Activated CD4-positive, alpha-beta T cell treated with anti-CD3 and anti-CD28 coated beads for 36 hours (primary cell): ENCODE measurements around the gene CPOX. TPM values are rescaled to one million over a fixed set of nuclear protein-coding genes. Genes with fewer than 3 reads are reported as not detected.

Source experiments
- ATAC-seq: fragments of 200-7000 bp; cut with Tn5 transposase; one replicate; pipeline ENCODE4 v1.10.0; 2021; ENCODE audit warnings: mild to moderate bottlenecking, moderate library complexity
- CTCF ChIA-PET: fragments of 350-600 bp; sonication (Branson Sonifier 250); formaldehyde crosslinking; loops from one replicate; lab custom pipeline; 2021; ENCODE audit warnings: antibody characterized with exemption; lab: Charles Lee
- POLR2A ChIA-PET: fragments of 350-600 bp; sonication (Branson Sonifier 250); formaldehyde crosslinking; loops from one replicate; lab custom pipeline; 2021; ENCODE audit warnings: antibody characterized with exemption, inconsistent platforms; lab: Charles Lee
- DNase-seq: peaks from one replicate; pipeline ENCODE4 v3.0.0-alpha.2; 2020
- H3K27ac Mint-ChIP-seq: one replicate; pipeline ENCODE4 v1.8.0; 2021; ENCODE audit warnings: mixed read lengths
- H3K27me3 Mint-ChIP-seq: one replicate; pipeline ENCODE4 v1.8.0; 2021; ENCODE audit warnings: mixed read lengths
- H3K36me3 Mint-ChIP-seq: one replicate; pipeline ENCODE4 v1.8.0; 2021; ENCODE audit warnings: low read depth, mixed read lengths
- H3K4me1 Mint-ChIP-seq: one replicate; pipeline ENCODE4 v1.8.0; 2021; ENCODE audit warnings: mixed read lengths
- H3K4me3 Mint-ChIP-seq: one replicate; pipeline ENCODE4 v1.8.0; 2021; ENCODE audit warnings: mild to moderate bottlenecking, moderate library complexity, mixed read lengths
- H3K9me3 Mint-ChIP-seq: one replicate; pipeline ENCODE4 v1.8.0; 2021; ENCODE audit warnings: low read depth, mixed read lengths
- intact Hi-C, 2 experiments: fragments of 100-400 bp; cut with DNase I in 1 of 2; cut with micrococcal nuclease in 1 of 2; formaldehyde crosslinking; loops; one replicate each; pipeline versions ENCODE4 v1.14.2 to v1.15.1; 2022 to 2024; cut with DNase I, micrococcal nuclease
- total RNA-seq, 2 experiments: library from RNA; stranded (reverse); gene quantifications; one replicate each; pipeline ENCODE4 v1.2.3, GENCODE V29; 2021

Gene CPOX
- total RNA-seq, 2 experiments from 2014 or later: 40.3 to 41.9 TPM

DNA sequence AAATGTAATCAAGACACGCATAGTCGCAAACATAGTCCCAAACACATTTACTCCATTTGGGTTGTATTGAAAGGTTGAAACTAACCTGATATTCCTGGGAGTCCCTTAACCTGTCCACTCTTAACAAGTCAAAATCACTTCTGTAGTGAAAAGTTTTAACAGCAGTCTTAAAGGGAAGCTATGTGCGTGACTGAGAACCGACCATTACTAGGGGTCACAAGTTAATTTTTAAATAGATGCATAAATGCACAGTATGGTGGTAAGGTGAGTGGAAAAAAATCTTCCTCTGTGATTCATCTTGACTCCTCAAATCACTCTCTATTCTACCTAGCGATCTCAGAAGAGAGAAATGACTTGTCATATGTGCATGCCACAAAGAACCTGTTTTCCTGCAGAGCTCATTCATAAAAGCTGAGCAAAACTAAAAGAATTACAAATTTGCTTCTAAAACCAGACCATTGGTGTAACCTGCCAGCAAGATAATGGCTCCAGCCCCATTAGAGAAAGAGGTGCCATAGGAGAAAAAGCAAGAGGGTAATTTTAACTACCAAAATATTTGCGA lies 56.9 kb downstream of the CPOX start:
- peak overlapping the region; percentile 54 for H3K4me3 Mint-ChIP-seq

DNA sequence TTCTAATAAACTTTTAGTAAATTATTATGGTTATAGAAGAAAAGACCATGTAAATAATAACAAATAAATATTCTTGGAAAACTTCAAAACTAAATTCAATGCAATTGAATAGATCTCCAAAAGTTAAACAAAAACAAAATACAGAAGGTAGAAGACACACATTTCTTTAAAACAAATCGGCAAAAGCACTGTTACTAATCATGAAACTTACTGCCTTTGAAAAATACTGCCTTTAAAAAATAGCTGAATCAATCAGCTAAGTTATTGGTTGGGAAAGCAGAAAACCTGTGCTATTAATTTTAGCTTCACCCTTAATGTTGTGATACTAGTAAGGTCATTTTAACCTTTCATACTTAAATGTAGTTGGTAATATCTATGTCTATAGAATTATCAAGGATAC lies 58.7 kb downstream of the CPOX start:
- DNase-seq: no peak
- intact Hi-C loops: no loop called here
- Mint-ChIP-seq H3K4me1 (peaks cover 44% of the 10 kb centered on the region), H3K4me3 (peak overlapping the region; percentile 44), H3K27ac (no peak overlapping the region), H3K27me3 (no peaks in the 10 kb centered on the region), H3K9me3 (no peaks in the 10 kb centered on the region), H3K36me3 (peaks cover 15% of the 10 kb centered on the region)
- no peak for ATAC-seq
- ChIA-PET CTCF (interaction anchor here (1.3 to 4.6 kb wide), 3 partner anchors 24 to 56 kb away, joined by 3 to 25 read pairs (median 8); no protein-coding TSS in a partner anchor), POLR2A (no interaction called here)

More for the DNA sequence above, 56.9 kb downstream of the CPOX start:
- ATAC-seq: peak; percentile 87
- Mint-ChIP-seq H3K4me1 (peaks cover 47% of the 10 kb centered on the region), H3K9me3 (no peaks in the 10 kb centered on the region), H3K27me3 (no peaks in the 10 kb centered on the region), H3K27ac (peak overlapping the region; percentile 69), H3K36me3 (peaks cover 7% of the 10 kb centered on the region)
- no peak for DNase-seq
- intact Hi-C loops: loop anchor here (1.0 kb wide), 3 partner anchors 13 to 29 kb away; no protein-coding TSS in a partner anchor
- ChIA-PET CTCF (interaction anchor here (0.8 to 4.6 kb wide), 10 partner anchors 9 to 36 kb away, joined by 3 to 25 read pairs (median 7); partner anchors contain the start of gene CLDND1), POLR2A (interaction anchor here (0.6 to 1.7 kb wide), 9 partner anchors 9 to 721 kb away, joined by 3 to 45 read pairs (median 4); partner anchors contain the start of genes CLDND1 and CPOX)

DNA sequence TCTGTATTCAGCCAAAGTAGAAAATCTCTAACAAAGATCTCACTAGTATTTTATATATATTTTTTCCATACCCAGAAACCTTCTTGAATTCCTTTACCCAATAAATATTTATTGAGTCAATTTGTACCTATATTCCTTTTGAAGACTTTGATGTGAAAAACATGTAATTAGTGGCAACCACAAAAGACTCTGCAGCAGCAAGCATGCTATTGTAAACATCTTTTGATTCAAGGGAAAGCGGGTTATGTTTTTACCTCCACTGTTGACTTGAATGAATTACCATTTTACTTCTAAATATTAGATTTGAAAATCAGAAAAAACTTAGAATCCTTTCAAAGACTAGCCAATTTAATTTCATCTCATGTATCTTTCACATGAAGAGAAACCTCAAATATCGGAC lies 59.2 kb downstream of the CPOX start:
- no peak overlapping the region for H3K27ac Mint-ChIP-seq
- no peak for ATAC-seq
- no peaks in the 10 kb centered on the region for H3K9me3 Mint-ChIP-seq
- H3K4me3 Mint-ChIP-seq: peak overlapping the region; percentile 26
- intact Hi-C loops: no loop called here
- DNase-seq: no peak
- ChIA-PET CTCF (interaction anchor here (2.9 to 4.6 kb wide), 2 partner anchors 24 to 32 kb away, joined by 8 to 25 read pairs; no protein-coding TSS in a partner anchor), POLR2A (no interaction called here)
- H3K4me1 Mint-ChIP-seq: peaks cover 43% of the 10 kb centered on the region
- peaks cover 15% of the 10 kb centered on the region for H3K36me3 Mint-ChIP-seq
- H3K27me3 Mint-ChIP-seq: no peaks in the 10 kb centered on the region

DNA sequence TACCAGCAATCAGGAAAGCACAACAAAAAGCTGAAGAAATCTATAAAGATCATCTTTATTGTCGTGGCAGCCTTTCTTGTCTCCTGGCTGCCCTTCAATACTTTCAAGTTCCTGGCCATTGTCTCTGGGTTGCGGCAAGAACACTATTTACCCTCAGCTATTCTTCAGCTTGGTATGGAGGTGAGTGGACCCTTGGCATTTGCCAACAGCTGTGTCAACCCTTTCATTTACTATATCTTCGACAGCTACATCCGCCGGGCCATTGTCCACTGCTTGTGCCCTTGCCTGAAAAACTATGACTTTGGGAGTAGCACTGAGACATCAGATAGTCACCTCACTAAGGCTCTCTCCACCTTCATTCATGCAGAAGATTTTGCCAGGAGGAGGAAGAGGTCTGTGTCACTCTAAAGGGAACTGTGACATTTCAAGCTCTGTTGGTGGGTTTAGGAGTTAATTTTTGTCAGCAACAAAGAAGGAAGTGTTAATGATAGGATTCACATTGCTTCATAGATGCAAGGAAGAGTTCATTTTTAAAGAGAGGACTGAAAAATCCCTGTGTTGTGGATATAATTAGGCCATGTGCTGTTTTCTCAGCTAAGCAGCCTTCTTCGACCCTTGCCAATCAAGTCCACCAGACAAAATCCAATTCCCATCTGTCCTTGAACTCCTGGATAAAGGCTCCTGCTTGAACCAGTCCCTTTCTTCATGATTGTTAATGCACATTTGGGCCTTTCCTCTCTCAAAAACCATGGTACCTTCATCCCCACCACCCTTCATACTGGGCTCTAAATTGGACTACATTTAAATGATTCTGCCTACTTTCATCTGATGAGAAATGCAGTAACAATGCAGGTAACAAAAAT lies 60.5 kb downstream of the CPOX start:
- intact Hi-C loops: no loop called here
- ChIA-PET POLR2A (interaction anchor here (1.6 kb wide), 1 partner anchor 10 kb away, joined by 8 read pairs; the partner anchor contains the start of gene CLDND1), CTCF (interaction anchor here (1.0 to 2.9 kb wide), 5 partner anchors 10 to 63 kb away, joined by 3 to 10 read pairs (median 5); partner anchors contain the start of gene CLDND1)
- peak overlapping the region; percentile 26 for H3K4me3 Mint-ChIP-seq
- peaks cover 3% of the 10 kb centered on the region for H3K27me3 Mint-ChIP-seq
- H3K9me3 Mint-ChIP-seq: no peaks in the 10 kb centered on the region
- peaks cover 39% of the 10 kb centered on the region for H3K4me1 Mint-ChIP-seq
- peaks cover 17% of the 10 kb centered on the region for H3K36me3 Mint-ChIP-seq
- DNase-seq (no peak), ATAC-seq (no peak)
- no peak overlapping the region for H3K27ac Mint-ChIP-seq

DNA sequence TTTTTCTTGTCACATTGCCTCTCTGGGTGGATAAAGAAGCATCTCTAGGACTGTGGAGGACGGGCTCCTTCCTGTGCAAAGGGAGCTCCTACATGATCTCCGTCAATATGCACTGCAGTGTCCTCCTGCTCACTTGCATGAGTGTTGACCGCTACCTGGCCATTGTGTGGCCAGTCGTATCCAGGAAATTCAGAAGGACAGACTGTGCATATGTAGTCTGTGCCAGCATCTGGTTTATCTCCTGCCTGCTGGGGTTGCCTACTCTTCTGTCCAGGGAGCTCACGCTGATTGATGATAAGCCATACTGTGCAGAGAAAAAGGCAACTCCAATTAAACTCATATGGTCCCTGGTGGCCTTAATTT lies 61.2 kb downstream of the CPOX start:
- Mint-ChIP-seq H3K36me3 (peaks cover 17% of the 10 kb centered on the region), H3K27me3 (peaks cover 3% of the 10 kb centered on the region), H3K4me3 (peak overlapping the region; percentile 26), H3K27ac (no peak overlapping the region), H3K9me3 (no peaks in the 10 kb centered on the region), H3K4me1 (peaks cover 38% of the 10 kb centered on the region)
- ChIA-PET POLR2A (interaction anchor here (1.6 kb wide), 1 partner anchor 9 kb away, joined by 8 read pairs; the partner anchor contains the start of gene CLDND1), CTCF (interaction anchor here (0.6 to 1.3 kb wide), 4 partner anchors 9 to 64 kb away, joined by 3 to 5 read pairs (median 4); partner anchors contain the start of gene CLDND1)
- ATAC-seq (no peak), DNase-seq (no peak)
- intact Hi-C loops: no loop called here

DNA sequence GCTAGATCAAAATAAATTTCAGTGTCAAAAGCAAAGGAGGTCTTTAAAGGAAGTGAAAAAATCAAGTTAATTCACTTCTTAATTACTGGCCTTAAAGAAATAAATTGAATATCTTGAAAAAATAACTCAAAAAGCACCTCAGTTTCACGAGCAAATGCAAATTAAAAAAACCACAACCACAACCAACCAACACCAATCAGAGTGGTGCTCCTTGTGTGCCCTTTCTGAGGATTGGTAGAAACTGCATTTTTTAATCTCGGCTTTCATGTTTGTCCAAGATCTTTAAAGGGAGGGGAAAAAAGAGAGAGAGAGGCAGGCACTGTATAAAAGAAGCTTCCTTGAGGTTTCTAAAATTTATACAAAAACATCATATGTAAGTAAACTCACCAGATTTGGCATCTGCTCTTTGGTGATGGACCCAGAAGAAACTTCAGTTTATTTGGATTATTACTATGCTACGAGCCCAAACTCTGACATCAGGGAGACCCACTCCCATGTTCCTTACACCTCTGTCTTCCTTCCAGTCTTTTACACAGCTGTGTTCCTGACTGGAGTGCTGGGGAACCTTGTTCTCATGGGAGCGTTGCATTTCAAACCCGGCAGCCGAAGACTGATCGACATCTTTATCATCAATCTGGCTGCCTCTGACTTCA lies 61.7 kb downstream of the CPOX start, which contains the start of gene GPR15:
GPR15 (plus strand) TSS at position 357 of the 653 bp plus-strand sequence; CDS start at position 413, 56 bp downstream.
- H3K4me1 Mint-ChIP-seq: peaks cover 36% of the 10 kb centered on the region
- intact Hi-C loops: no loop called here
- H3K27me3 Mint-ChIP-seq: peaks cover 3% of the 10 kb centered on the region
- ChIA-PET CTCF (interaction anchor here (0.6 to 1.3 kb wide), 3 partner anchors 9 to 60 kb away, joined by 3 to 5 read pairs (median 5); partner anchors contain the start of gene CLDND1), POLR2A (interaction anchor here (1.6 kb wide), 1 partner anchor 9 kb away, joined by 8 read pairs; the partner anchor contains the start of gene CLDND1)
- H3K4me3 Mint-ChIP-seq: peak within 1 kb of the TSS; percentile 26
- peaks cover 17% of the 10 kb centered on the region for H3K36me3 Mint-ChIP-seq
- DNase-seq (no peak), ATAC-seq (no peak)
- no peaks in the 10 kb centered on the region for H3K9me3 Mint-ChIP-seq
- peak within 1 kb of the TSS; percentile 11 for H3K27ac Mint-ChIP-seq

DNA sequence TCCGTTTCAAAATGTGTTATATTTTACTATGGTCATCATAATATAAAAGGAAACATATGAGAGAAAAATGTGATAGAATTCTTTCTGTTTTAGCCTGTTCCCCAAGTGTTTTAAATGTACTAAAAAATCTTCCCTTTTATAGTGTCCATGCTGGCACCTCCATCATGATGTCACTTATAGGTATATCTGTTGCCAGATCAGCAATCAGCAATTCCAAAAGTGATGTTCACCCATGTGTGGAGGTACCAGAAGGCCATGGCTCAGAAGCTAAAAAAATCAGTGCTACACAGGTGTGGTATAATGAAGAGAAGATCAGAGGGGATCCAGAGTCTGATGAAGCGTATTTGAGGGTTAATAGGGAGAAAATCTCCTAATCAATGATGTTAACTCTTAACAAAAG lies 62.7 kb downstream of the CPOX start:
- CTCF ChIA-PET: interaction anchor here (0.9 kb wide), 1 partner anchor 28 kb away, joined by 5 read pairs; no protein-coding TSS in a partner anchor
- Mint-ChIP-seq H3K4me1 (peaks cover 33% of the 10 kb centered on the region), H3K9me3 (no peaks in the 10 kb centered on the region), H3K27me3 (peaks cover 3% of the 10 kb centered on the region), H3K4me3 (peak overlapping the region; percentile 15), H3K36me3 (peaks cover 17% of the 10 kb centered on the region), H3K27ac (peak overlapping the region; percentile 11)
- intact Hi-C loops: no loop called here
- no peak for DNase-seq
- ATAC-seq: no peak
- POLR2A ChIA-PET: no interaction called here

DNA sequence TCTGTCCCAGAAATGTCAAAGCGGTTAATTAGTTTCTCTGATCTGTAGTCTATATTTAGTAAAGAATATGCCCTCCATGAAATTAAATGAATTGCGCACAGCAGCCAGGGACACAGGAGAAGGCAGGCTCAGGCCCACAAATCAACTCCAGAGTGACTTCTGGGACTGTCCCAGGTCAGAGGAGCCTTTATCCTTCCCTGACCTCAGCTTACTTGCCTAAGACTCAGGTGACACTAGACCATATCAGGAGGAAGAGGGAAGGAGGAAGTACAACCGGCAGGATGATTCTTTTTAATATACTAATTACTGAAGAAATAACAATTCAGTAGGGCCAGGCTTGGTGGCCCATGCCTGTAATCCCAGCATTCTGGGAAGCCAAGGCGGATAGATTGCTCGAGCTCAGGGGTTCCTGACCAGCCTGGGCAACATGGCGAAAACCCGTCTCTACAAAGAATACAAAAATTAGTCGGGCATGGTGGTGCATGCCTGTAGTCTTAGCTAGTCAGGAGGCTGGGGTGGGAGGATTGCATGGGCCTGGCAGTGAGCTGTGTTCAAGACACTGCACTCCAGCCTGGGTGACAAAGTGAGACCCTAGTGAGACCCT lies 63.5 kb downstream of the CPOX start:
- Mint-ChIP-seq H3K9me3 (no peaks in the 10 kb centered on the region), H3K4me3 (no peak overlapping the region), H3K4me1 (peaks cover 39% of the 10 kb centered on the region), H3K27me3 (peaks cover 3% of the 10 kb centered on the region), H3K27ac (no peak overlapping the region), H3K36me3 (peaks cover 19% of the 10 kb centered on the region)
- ATAC-seq: no peak
- no peak for DNase-seq
- ChIA-PET POLR2A (no interaction called here), CTCF (interaction anchor here (0.9 kb wide), 1 partner anchor 28 kb away, joined by 5 read pairs; no protein-coding TSS in a partner anchor)
- intact Hi-C loops: loop anchor here (5.0 to 10.0 kb wide), 3 partner anchors 372 to 705 kb away; partner anchors contain the start of genes CRYBG3 (in 1 of the 2) and DCBLD2 (in 1 of the 2)
